SK-N-MC (cell line): Measurements from ENCODE around the gene PDE9A.
"Not testable (repeated sequence)": the region's sequence is repeated elsewhere in the genome, so short reads cannot be mapped to it uniquely, and the experiment has no call there.

Source experiments
- DNase-seq: peaks from one replicate; pipeline ENCODE4 v3.0.0-alpha.2; 2011; ENCODE audit warnings: low read depth, low spot score
- H3K27ac ChIP-seq: fragments of 200-600 bp; sonication (generic); 2 replicates; pipeline ENCODE4 v1.5.1; 2016; ENCODE audit warnings: mixed run types
- H3K36me3 ChIP-seq: fragments of 200-600 bp; sonication (generic); 2 replicates; pipeline ENCODE4 v1.6.1; 2017; ENCODE audit warnings: antibody characterized with exemption, low read length, mixed read lengths; ENCODE audit not compliant: insufficient read depth
- H3K4me3 ChIP-seq: fragments of 200-600 bp; sonication (generic); 2 replicates; pipeline ENCODE4 v1.5.1; 2016
- H3K9ac ChIP-seq: fragments of 200-600 bp; sonication (generic); 2 replicates; pipeline ENCODE4 v1.8.0; 2017; ENCODE audit warnings: mixed run types, mixed read lengths; ENCODE audit not compliant: insufficient read length
- H3K9me3 ChIP-seq: fragments of 200-600 bp; sonication (generic); 2 replicates; pipeline ENCODE4 v1.6.1; 2017; ENCODE audit warnings: low read depth, mild to moderate bottlenecking, antibody characterized with exemption, low read length, moderate library complexity, mixed read lengths
- EZH2 ChIP-seq: fragments of 200-600 bp; sonication (generic); IDR thresholded peaks from one replicate; pipeline ENCODE4 v1.6.1; 2017; ENCODE audit warnings: antibody characterized with exemption
- FOXP2 ChIP-seq: optimal IDR thresholded peaks from 2 replicates; pipeline ENCODE3; 2011; ENCODE audit warnings: mild to moderate bottlenecking, moderate library complexity; ENCODE audit not compliant: insufficient read depth; ENCODE audit errors: extremely low read length, control extremely low read depth
- POLR2AphosphoS5 ChIP-seq: IDR thresholded peaks from 2 replicates; pipeline ENCODE4 v1.6.1; 2012; ENCODE audit warnings: mild to moderate bottlenecking, low read depth, low read length, borderline replicate concordance

PDE9A gene

DNA sequence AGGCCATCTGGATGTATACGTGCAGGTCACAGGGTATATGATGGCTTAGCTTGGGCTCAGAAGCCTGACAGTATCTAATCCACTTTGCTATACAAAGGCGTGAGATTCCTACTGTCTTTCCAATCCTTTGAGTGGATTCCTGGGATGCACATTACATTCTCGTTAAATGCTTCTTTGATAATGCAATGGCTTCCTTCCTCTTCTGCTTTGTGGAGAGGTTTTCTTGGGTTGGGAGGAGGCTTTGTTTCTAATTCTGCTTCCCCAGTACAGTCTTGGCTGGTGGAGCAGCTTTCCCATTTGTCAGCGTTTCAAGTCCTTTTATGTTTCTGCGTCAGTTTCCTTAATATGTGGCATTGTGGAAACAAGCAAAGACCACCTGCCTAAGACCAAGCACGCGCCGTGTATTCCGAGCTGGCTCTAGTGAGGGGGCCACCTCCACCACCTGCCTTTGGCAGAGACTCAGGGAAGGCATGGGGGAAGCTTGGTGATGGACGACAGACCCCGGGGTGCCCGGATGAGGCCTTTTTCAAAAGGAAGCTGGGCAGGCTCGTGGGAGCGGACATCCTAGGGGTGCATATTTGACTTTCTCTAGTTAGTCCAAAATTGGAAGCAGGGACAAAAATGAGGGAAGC, 153.2 kb downstream of the PDE9A start:
- no peak overlapping the region for H3K9ac ChIP-seq
- H3K27ac ChIP-seq = no peak overlapping the region
- DNase-seq = no peak

GRCh38 chr21:42807293-42807895, 154.0 kb downstream of the PDE9A start:
- H3K9me3 ChIP-seq, H3K4me3 ChIP-seq, H3K9ac ChIP-seq, DNase-seq, H3K36me3 ChIP-seq, H3K27ac ChIP-seq: not testable (repeated sequence)

More for the DNA sequence above, 153.2 kb downstream of the PDE9A start:
- no peaks in the 10 kb centered on the region for H3K36me3 ChIP-seq
- no peak overlapping the region for H3K4me3 ChIP-seq
- no peaks in the 10 kb centered on the region for H3K9me3 ChIP-seq
- TF ChIP-seq EZH2 = no peak
- no peak for TF ChIP-seq POLR2AphosphoS5
- TF ChIP-seq FOXP2 = no peak

- no peak for TF ChIP-seq EZH2
- no peak for TF ChIP-seq FOXP2
- no peak for TF ChIP-seq POLR2AphosphoS5
- no peak overlapping the region for H3K4me3 ChIP-seq
- H3K27ac ChIP-seq = no peak overlapping the region
- no peaks in the 10 kb centered on the region for H3K36me3 ChIP-seq
- no peaks in the 10 kb centered on the region for H3K9me3 ChIP-seq
- H3K9ac ChIP-seq = no peak overlapping the region
- DNase-seq = no peak
Observed at GRCh38 chr21:42807938-42808613, 154.7 kb downstream of the PDE9A start.

GRCh38 chr21:42809171-42809570, 155.8 kb downstream of the PDE9A start:
- Histone ChIP-seq H3K9me3 (no peaks in the 10 kb centered on the region), H3K36me3 (no peaks in the 10 kb centered on the region), H3K27ac (no peak overlapping the region), H3K4me3 (no peak overlapping the region), H3K9ac (no peak overlapping the region)
- no peak for TF ChIP-seq EZH2
- TF ChIP-seq FOXP2 = no peak
- TF ChIP-seq POLR2AphosphoS5 = no peak
- DNase-seq = no peak

DNA sequence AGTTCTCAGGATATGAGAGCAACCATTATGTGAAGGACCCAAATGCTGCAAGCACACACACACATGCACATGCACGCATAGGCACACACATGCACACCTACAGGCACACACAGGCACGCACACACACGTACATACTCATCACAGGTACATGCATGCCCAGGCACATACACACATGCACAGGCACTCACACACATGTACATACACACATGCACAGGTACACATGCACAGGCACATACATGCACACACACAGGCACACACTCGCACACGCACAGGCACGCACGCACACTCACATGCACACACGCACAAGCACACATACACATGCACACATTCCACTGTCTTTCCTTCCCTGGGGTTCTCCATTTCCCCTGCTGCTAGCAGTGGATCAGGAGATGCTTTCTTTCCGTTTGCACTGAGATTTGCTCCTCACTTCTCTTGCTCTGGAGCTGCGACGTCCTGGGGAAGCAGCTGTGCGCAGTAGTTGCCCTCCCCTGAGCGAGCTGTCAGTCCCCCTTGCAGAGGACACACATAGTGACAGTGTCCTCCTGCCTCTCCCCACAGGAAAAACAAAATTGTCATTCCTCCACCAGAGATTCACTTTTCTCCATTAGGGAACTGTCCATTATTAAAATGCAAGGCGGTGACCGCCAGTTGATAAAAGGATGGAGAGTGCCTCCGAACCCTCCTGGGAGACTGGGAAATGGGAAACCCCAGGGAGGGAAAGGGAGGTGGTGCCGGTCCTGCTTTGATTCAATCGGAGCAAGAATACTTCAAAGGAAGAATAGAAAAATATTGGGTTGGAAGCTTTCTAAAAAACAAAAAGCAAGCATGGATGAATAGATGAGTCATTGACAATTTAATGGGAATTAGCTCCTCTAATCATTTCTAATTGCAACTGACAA, 156.4 kb downstream of the PDE9A start:
- Histone ChIP-seq H3K27ac (no peak overlapping the region), H3K9me3 (no peaks in the 10 kb centered on the region; the same call in 1 of the 2 replicates), H3K4me3 (no peak overlapping the region), H3K36me3 (no peaks in the 10 kb centered on the region), H3K9ac (no peak overlapping the region)
- no peak for DNase-seq
- TF ChIP-seq FOXP2 (no peak), POLR2AphosphoS5 (no peak), EZH2 (no peak)

DNA sequence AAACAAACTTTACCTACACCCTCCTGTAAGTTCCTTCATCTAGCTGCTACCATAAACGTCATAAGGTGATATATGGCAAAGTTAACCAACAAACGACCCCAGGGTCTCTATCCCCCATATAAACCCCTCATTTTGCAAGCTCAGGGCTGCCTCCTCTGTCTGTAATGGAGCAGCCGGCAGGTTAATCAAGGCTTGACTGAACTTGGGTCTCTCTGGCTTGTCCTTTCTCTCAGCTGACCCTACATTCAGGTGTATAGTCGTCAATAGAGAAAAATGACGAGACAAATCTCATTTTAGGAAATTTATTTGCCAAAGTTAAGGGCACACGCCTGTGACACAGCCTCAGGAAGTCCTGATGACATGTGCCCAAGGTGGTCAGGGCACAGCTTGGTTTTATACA, 158.5 kb downstream of the PDE9A start:
- Histone ChIP-seq H3K9me3 (peaks cover 3% of the 10 kb centered on the region; the same call in 1 of the 2 replicates), H3K4me3 (no peak overlapping the region), H3K27ac (no peak overlapping the region), H3K9ac (no peak overlapping the region), H3K36me3 (no peaks in the 10 kb centered on the region)
- TF ChIP-seq FOXP2 (no peak), EZH2 (no peak), POLR2AphosphoS5 (no peak)
- no peak for DNase-seq

DNA sequence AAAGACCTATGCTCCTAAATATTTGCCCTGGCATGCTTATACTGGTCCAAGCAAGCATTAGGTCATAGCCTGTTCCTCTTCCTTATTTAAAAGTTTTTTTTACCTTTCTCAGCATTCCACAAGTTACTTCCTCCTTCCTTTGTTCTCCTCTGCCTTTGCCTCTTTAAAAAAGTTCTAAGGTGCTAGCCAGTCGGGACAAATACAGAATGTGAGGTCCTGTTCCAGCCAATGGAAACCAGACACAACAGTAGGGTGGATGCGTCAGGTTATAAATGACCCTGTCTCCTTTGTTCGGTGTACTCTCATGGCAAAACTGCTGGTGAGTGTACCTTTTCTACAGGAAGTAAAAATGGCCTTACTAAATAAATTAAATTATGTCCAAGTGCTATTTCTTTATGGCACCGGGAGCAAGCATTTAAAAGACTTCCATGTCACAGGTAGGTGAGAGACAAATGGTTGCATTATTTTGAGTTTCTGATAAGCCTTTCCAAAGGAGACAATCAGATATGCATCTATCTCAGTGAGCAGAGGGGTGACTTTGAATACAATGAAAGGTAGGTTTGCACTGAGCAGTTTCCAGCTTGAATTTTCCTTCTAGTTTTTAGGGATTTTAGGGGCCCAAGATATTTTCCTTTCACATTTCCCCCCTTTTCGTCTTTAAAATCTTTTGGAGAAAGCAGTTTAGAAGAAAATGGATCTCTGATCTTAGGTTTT, 159.3 kb downstream of the PDE9A start:
- H3K27ac ChIP-seq, H3K9ac ChIP-seq, H3K9me3 ChIP-seq, H3K36me3 ChIP-seq, DNase-seq, H3K4me3 ChIP-seq: not testable (repeated sequence)

- Histone ChIP-seq H3K9me3 (peaks cover 3% of the 10 kb centered on the region; the same call in 1 of the 2 replicates), H3K36me3 (no peaks in the 10 kb centered on the region), H3K27ac (no peak overlapping the region), H3K9ac (no peak overlapping the region), H3K4me3 (no peak overlapping the region)
- TF ChIP-seq POLR2AphosphoS5 = no peak
- no peak for TF ChIP-seq FOXP2
- DNase-seq = no peak
Observed at GRCh38 chr21:42815217-42815616, 161.8 kb downstream of the PDE9A start.
